ENCODE results near the gene RNF115. TPM values are rescaled to one million over a fixed set of nuclear protein-coding genes. Genes with fewer than 3 reads are reported as not detected.
"Not testable (repeated sequence)": the region's sequence is repeated elsewhere in the genome, so short reads cannot be mapped to it uniquely, and the experiment has no call there.

RNF115 gene
- total and polyA plus RNA-seq, 4 donors, result 3.2 to 10.0 (median 7.6) TPM

DNA sequence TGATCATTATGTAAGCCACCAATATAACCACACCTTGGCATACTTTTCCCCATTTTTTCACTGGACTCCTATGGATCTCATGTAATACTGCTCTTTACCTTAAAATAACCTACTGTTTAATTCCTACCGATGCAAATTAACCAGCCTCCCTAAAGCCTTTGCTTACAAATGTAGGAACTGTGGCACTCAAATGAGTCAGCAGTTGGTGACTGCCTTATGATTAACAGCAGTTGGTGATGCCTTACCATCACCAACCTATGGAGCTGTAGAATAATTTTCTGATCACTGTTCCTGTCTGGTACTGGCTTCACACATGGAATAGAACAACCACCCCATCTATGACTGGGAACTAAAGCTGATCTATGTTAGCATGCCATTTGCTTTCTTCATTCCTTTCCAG lies 13.8 kb upstream of the RNF115 start:
- H3K9me3 ChIP-seq (ENCODE audit: control insufficient read depth in 4 of 4, low read length in 3 of 4), result no peaks in the 10 kb centered on the region
- H3K4me1 ChIP-seq (ENCODE audit: control insufficient read depth in 4 of 4, insufficient read depth in 4 of 4, low read length in 3 of 4), result no peaks in the 10 kb centered on the region
- 97% methylated on average over 1 of the region's 1 CpG for WGBS
- H3K9ac ChIP-seq (ENCODE audit: low read depth in 1 of 2, low read length in 2 of 2), result no peak overlapping the region
- DNase-seq (ENCODE audit: low spot score), result no peak
- no peak overlapping the region for H3K27ac ChIP-seq (ENCODE audit: low read depth in 1 of 2, low read length in 2 of 2)
- no peaks in the 10 kb centered on the region for H3K27me3 ChIP-seq (ENCODE audit: control insufficient read depth in 4 of 4, insufficient read depth in 4 of 4, low read length in 3 of 4)
- peaks cover 22 to 93% (median 62%) of the 10 kb centered on the region in 4 donors for H3K36me3 ChIP-seq (ENCODE audit: control insufficient read depth in 4 of 4, insufficient read depth in 3 of 4, low read depth in 1 of 4, low read length in 3 of 4)
- TF ChIP-seq FOXA2 (IDR thresholded peaks at IDR 0.05) (no peak), EGR1 (IDR thresholded peaks at IDR 0.05; ENCODE audit: low read depth in 2 of 2) (no peak), SP1 (IDR thresholded peaks at IDR 0.05) (no peak), RAD21 (IDR thresholded peaks at IDR 0.05) (no peak), HNF4G (IDR thresholded peaks at IDR 0.05) (no peak), TAF1 (conservative IDR thresholded peaks at IDR 0.05) (no peak), HNF4A (conservative IDR thresholded peaks at IDR 0.05) (no peak)
- TF ChIP-seq, protein P1, sequence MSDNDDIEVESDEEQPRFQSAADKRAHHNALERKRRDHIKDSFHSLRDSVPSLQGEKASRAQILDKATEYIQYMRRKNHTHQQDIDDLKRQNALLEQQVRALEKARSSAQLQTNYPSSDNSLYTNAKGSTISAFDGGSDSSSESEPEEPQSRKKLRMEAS (IDR thresholded peaks at IDR 0.05), result no peak
- TF ChIP-seq, protein P2, sequence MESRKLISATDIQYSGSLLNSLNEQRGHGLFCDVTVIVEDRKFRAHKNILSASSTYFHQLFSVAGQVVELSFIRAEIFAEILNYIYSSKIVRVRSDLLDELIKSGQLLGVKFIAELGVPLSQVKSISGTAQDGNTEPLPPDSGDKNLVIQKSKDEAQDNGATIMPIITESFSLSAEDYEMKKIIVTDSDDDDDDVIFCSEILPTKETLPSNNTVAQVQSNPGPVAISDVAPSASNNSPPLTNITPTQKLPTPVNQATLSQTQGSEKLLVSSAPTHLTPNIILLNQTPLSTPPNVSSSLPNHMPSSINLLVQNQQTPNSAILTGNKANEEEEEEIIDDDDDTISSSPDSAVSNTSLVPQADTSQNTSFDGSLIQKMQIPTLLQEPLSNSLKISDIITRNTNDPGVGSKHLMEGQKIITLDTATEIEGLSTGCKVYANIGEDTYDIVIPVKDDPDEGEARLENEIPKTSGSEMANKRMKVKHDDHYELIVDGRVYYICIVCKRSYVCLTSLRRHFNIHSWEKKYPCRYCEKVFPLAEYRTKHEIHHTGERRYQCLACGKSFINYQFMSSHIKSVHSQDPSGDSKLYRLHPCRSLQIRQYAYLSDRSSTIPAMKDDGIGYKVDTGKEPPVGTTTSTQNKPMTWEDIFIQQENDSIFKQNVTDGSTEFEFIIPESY (IDR thresholded peaks at IDR 0.05), result no peak
- TF ChIP-seq, protein P3, sequence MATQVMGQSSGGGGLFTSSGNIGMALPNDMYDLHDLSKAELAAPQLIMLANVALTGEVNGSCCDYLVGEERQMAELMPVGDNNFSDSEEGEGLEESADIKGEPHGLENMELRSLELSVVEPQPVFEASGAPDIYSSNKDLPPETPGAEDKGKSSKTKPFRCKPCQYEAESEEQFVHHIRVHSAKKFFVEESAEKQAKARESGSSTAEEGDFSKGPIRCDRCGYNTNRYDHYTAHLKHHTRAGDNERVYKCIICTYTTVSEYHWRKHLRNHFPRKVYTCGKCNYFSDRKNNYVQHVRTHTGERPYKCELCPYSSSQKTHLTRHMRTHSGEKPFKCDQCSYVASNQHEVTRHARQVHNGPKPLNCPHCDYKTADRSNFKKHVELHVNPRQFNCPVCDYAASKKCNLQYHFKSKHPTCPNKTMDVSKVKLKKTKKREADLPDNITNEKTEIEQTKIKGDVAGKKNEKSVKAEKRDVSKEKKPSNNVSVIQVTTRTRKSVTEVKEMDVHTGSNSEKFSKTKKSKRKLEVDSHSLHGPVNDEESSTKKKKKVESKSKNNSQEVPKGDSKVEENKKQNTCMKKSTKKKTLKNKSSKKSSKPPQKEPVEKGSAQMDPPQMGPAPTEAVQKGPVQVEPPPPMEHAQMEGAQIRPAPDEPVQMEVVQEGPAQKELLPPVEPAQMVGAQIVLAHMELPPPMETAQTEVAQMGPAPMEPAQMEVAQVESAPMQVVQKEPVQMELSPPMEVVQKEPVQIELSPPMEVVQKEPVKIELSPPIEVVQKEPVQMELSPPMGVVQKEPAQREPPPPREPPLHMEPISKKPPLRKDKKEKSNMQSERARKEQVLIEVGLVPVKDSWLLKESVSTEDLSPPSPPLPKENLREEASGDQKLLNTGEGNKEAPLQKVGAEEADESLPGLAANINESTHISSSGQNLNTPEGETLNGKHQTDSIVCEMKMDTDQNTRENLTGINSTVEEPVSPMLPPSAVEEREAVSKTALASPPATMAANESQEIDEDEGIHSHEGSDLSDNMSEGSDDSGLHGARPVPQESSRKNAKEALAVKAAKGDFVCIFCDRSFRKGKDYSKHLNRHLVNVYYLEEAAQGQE (IDR thresholded peaks at IDR 0.05), result no peak
- TF ChIP-seq, protein P4, sequence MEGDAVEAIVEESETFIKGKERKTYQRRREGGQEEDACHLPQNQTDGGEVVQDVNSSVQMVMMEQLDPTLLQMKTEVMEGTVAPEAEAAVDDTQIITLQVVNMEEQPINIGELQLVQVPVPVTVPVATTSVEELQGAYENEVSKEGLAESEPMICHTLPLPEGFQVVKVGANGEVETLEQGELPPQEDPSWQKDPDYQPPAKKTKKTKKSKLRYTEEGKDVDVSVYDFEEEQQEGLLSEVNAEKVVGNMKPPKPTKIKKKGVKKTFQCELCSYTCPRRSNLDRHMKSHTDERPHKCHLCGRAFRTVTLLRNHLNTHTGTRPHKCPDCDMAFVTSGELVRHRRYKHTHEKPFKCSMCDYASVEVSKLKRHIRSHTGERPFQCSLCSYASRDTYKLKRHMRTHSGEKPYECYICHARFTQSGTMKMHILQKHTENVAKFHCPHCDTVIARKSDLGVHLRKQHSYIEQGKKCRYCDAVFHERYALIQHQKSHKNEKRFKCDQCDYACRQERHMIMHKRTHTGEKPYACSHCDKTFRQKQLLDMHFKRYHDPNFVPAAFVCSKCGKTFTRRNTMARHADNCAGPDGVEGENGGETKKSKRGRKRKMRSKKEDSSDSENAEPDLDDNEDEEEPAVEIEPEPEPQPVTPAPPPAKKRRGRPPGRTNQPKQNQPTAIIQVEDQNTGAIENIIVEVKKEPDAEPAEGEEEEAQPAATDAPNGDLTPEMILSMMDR (IDR thresholded peaks at IDR 0.05; ENCODE audit: low read depth, low read length, missing input control), result no peak
- TF ChIP-seq, protein P5, sequence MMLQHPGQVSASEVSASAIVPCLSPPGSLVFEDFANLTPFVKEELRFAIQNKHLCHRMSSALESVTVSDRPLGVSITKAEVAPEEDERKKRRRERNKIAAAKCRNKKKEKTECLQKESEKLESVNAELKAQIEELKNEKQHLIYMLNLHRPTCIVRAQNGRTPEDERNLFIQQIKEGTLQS (IDR thresholded peaks at IDR 0.05), result no peak
- no peak overlapping the region for H3K4me3 ChIP-seq (ENCODE audit: low read depth in 1 of 3, low read length in 3 of 3)

DNA sequence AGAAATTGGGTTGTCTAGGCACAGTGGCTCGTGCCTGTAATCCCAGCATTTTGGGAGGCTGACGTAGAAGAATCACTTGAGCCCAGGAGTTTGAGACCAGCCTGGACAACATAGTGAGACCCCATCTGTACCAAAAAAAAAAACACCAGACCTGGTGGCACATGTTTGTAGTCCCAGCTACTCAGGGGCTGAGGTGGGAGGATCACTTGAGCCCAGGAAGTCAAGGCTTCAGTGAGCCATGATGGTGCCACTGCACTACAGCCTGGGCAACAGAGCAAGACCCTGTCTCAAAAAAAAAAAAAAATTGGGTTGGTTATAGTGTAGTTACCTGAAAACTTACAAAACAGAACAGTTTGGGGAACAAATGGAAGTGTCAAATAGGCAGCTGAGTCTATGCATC lies 6.9 kb upstream of the RNF115 start:
- WGBS, result 97% methylated on average over 2 of the region's 2 CpGs
- not testable (repeated sequence) for H3K27ac ChIP-seq (ENCODE audit: low read depth in 1 of 2, low read length in 2 of 2); H3K4me1 ChIP-seq (ENCODE audit: control insufficient read depth in 4 of 4, insufficient read depth in 4 of 4, low read length in 3 of 4); H3K9ac ChIP-seq (ENCODE audit: low read depth in 1 of 2, low read length in 2 of 2); H3K27me3 ChIP-seq (ENCODE audit: control insufficient read depth in 4 of 4, insufficient read depth in 4 of 4, low read length in 3 of 4); H3K4me3 ChIP-seq (ENCODE audit: low read depth in 1 of 3, low read length in 3 of 3); DNase-seq (ENCODE audit: low spot score); H3K9me3 ChIP-seq (ENCODE audit: control insufficient read depth in 4 of 4, low read length in 3 of 4)
- H3K36me3 ChIP-seq (ENCODE audit: control insufficient read depth in 4 of 4, insufficient read depth in 3 of 4, low read depth in 1 of 4, low read length in 3 of 4), result peaks cover 24 to 82% (median 61%) of the 10 kb centered on the region in 4 donors
